Heart left ventricle (tissue), 13 donors: Measurements from ENCODE around the gene HSPA6.

Experiments used
- CTCF ChIP-seq, 12 donors: fragments of 200-600 bp; sonication (generic) in 4 of 12; IDR thresholded peaks; one replicate each; pipeline versions ENCODE4 v1.5.0 to v1.8.0; 2018 to 2022; ENCODE audit warnings: antibody characterized with exemption in 12 of 12, mild to moderate bottlenecking in 5 of 12
- POLR2A ChIP-seq, 2 donors: fragments of 450-650 bp; IDR thresholded peaks; one replicate each; pipeline ENCODE4 v1.6.1; 2017; ENCODE audit warnings: antibody characterized with exemption in 2 of 2, mild to moderate bottlenecking in 2 of 2, moderate library complexity in 2 of 2
- donor health status: ischemic (EF 13 %, LVEDD 7.1; RV severe dilation, severe dysfunction).
- donor health status: DM: no; HTN: yes; CAD: no.
- donor health status: DM: no; HTN: no; CAD: no.
- donor health status: ischemic (EF 25% LVEDD 6.9; RV normal size, moderate dysfunction).
- donor health status: ischemic (EF 25% LVEDD 5.7; RV mildly dilated, moderate dysfunction).
- donor health status: ischemic (EF 35%, LVEDD 5.7; RV mildly dilated, moderate dysfunction).
- donor health status: nonischemic (EF 11% LVEDD 7.7; RV severe dilation, severe dysfunction).
- donor health status: DM: yes; HTN: yes; CAD: no.
- donor health status: PGD.
- donor health status: ischemic (EF 29% LVEDD 5.4; RV normal size, mild dysfunction).
- donor health status: nonischemic (EF 23%, LVEDD 6.1; RV moderate dilation, normal function).

DNA sequence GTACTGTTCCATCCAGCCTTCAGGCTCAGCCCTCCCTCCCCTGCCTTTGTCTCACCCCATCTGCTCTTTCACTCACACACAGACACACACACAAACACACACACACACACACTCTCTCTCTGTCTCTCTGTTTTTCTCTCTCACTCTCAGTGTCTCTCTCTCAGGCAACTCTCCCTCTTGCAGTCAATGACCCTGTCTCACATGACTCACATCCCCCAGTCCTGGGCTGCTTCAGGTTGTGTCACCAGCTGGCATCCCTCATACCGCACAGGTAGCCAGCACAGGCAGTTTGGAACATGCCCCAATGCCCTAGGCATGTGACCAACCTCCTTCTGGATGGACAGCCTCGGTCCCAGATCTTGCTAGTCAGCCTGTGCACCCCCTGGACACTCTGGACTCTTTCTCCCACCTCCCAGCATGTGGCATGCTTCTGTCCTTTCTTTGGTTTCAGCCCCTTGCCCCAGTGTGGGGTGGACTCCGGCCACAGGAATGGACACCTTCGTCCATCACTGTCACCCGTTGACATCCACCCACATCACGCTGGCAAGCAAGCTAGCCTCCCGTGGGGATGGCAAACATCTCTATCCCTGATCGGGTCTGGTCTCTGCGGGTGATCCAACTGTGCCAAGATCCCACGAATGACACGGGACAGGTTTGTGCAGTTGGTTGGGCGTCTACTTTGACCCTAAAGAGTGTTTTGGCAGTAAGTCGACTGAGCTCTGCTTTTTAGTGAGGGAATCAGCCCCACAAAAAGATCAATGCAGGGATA, 42.5 kb upstream of the HSPA6 start:
- TF ChIP-seq CTCF (IDR thresholded peaks at IDR 0.05), result no peak
- no peak for TF ChIP-seq POLR2A (IDR thresholded peaks at IDR 0.05)
